Mesenchymal stem cell (in vitro differentiated cells and primary cell): ENCODE measurements around the gene NLK. TPM values are rescaled to one million over a fixed set of nuclear protein-coding genes. Genes with fewer than 3 reads are reported as not detected.

Experiments
- small RNA-seq: library from polyadenylated mRNA; stranded (forward); fragments of <200 nt; extraction: miRNeasy Mini kit (QIAGEN cat#:217004); gene quantifications from one replicate; pipeline ENCODE3, GENCODE V24; 2013; ENCODE audit warnings: low read depth

The NLK gene

Small RNAs within 50 kb of the gene (small RNA-seq; reads per million reads assigned to genes)
- gene RF00006, result not detected
- not detected for gene RF00156
- gene RF00601, result not detected
- not detected for gene RPS29P22
